Esophagus muscularis mucosa (tissue), 4 donors: ENCODE measurements around the gene NT5DC3. TPM values are rescaled to one million over a fixed set of nuclear protein-coding genes. Genes with fewer than 3 reads are reported as not detected.

Source experiments
- DNase-seq: peaks from one replicate; pipeline ENCODE4 v3.0.0-alpha.2; 2017; ENCODE audit errors: extremely low spot score
- H3K27ac ChIP-seq, 4 donors: fragments of 200-600 bp; sonication (generic); replicated peaks in 1 of 4; 1 replicate in 3 of 4; 2 replicates in 1 of 4; pipeline ENCODE4 v1.5.1; 2016 to 2019; ENCODE audit warnings: mild to moderate bottlenecking in 1 of 4
- H3K27me3 ChIP-seq, 4 donors: fragments of 200-600 bp; sonication (generic); one replicate each; pipeline versions ENCODE4 v1.5.1 to v1.6.0; 2016 to 2019
- H3K36me3 ChIP-seq, 4 donors: fragments of 200-600 bp; sonication (generic); one replicate each; pipeline ENCODE4 v1.5.1; 2016 to 2019
- H3K4me1 ChIP-seq, 4 donors: fragments of 200-600 bp; sonication (generic); one replicate each; pipeline ENCODE4 v1.5.1; 2016 to 2019
- H3K4me3 ChIP-seq, 4 donors: fragments of 200-600 bp; sonication (generic); 1 replicate in 2 of 4; 2 replicates in 2 of 4; pipeline ENCODE4 v1.5.1; 2016 to 2019; ENCODE audit warnings: mild to moderate bottlenecking in 4 of 4, moderate library complexity in 1 of 4
- H3K9me3 ChIP-seq, 4 donors: fragments of 200-600 bp; sonication (generic); 1 replicate in 3 of 4; 2 replicates in 1 of 4; pipeline ENCODE4 v1.5.1; 2016 to 2019
- CTCF ChIP-seq, 3 experiments: fragments of 200-600 bp in 2 of 3; fragments of 450-650 bp in 1 of 3; sonication (generic) in 2 of 3; IDR thresholded peaks; one replicate each; pipeline ENCODE4 v1.5.1; 2017 to 2019; ENCODE audit warnings: antibody characterized with exemption in 3 of 3, mild to moderate bottlenecking in 2 of 3, moderate library complexity in 1 of 3
- EP300 ChIP-seq: sonication (generic); formaldehyde crosslinking; IDR thresholded peaks from one replicate; pipeline ENCODE4 v1.6.1; 2017; ENCODE audit warnings: antibody characterized with exemption
- POLR2A ChIP-seq: fragments of 450-650 bp; IDR thresholded peaks from one replicate; pipeline ENCODE4 v1.6.1; 2017; ENCODE audit warnings: antibody characterized with exemption, moderate library complexity, mild to moderate bottlenecking, low read depth
- POLR2AphosphoS5 ChIP-seq, 2 donors: sonication (generic); formaldehyde crosslinking; IDR thresholded peaks; one replicate each; pipeline ENCODE4 v1.6.1; 2017; ENCODE audit warnings: antibody characterized with exemption in 2 of 2
- WGBS: methylation state at CpG from one replicate; pipeline ENCODE4 v1.1.5; 2018; 5-methylcytosine and 5-hydroxymethylcytosine counted together
- intact Hi-C: fragments of 100-400 bp; cut with DNase I; formaldehyde crosslinking; loops from one replicate; pipeline ENCODE4 v1.15.1; 2023
- total RNA-seq, 4 donors: library from RNA; depleted of rRNA; stranded (reverse); fragments of >200 nt; gene quantifications; one replicate each; pipeline versions ENCODE4 v1.1.0 to v1.2.1, GENCODE V29; 2016

NT5DC3 gene
- total RNA-seq, 4 donors from 2014 or later = 169 to 275 (median 195) TPM

GRCh38 chr12:103765322-103765721 lies 75.7 kb downstream of the NT5DC3 start:
- Histone ChIP-seq H3K27me3 (no peaks in the 10 kb centered on the region), H3K4me1 (no peaks in the 10 kb centered on the region), H3K4me3 (no peak overlapping the region), H3K36me3 (peaks cover 0 to 100% (median 81%) of the 10 kb centered on the region in 4 donors), H3K27ac (no peak overlapping the region), H3K9me3 (no peaks in the 10 kb centered on the region)
- TF ChIP-seq POLR2A (no peak), POLR2AphosphoS5 (IDR thresholded peaks at IDR 0.05) (no peak), CTCF (IDR thresholded peaks at IDR 0.05) (no peak), EP300 (no peak)
- 95% methylated on average over 5 of the region's 5 CpGs for WGBS
- intact Hi-C loops = no loop called here
- no peak for DNase-seq

GRCh38 chr12:103762473-103762872 lies 78.6 kb downstream of the NT5DC3 start:
- H3K27ac ChIP-seq = no peak overlapping the region
- H3K36me3 ChIP-seq = peaks cover 0 to 98% (median 75%) of the 10 kb centered on the region in 4 donors
- no peaks in the 10 kb centered on the region for H3K9me3 ChIP-seq
- H3K27me3 ChIP-seq = no peaks in the 10 kb centered on the region
- no peak overlapping the region for H3K4me3 ChIP-seq
- intact Hi-C loops = no loop called here
- WGBS = 77% methylated on average over 5 of the region's 5 CpGs
- DNase-seq = peak; percentile 90
- TF ChIP-seq POLR2A (no peak), EP300 (no peak), CTCF (IDR thresholded peaks at IDR 0.05) (no peak), POLR2AphosphoS5 (IDR thresholded peaks at IDR 0.05) (peak in 1 of 2 donors; percentile 18)
- no peaks in the 10 kb centered on the region for H3K4me1 ChIP-seq

- no peak for DNase-seq
- H3K27me3 ChIP-seq = no peaks in the 10 kb centered on the region
- H3K4me3 ChIP-seq = no peak overlapping the region
- H3K9me3 ChIP-seq = no peaks in the 10 kb centered on the region
- peaks cover 0 to 81% (median 49%) of the 10 kb centered on the region in 4 donors for H3K36me3 ChIP-seq
- TF ChIP-seq POLR2AphosphoS5 (IDR thresholded peaks at IDR 0.05) (no peak), EP300 (no peak), CTCF (IDR thresholded peaks at IDR 0.05) (no peak), POLR2A (no peak)
- intact Hi-C loops = loop anchor here (5.0 kb wide), 1 partner anchor 131 kb away; no protein-coding TSS in a partner anchor
- H3K27ac ChIP-seq = no peak overlapping the region
- 79% methylated on average over 6 of the region's 10 CpGs for WGBS
- H3K4me1 ChIP-seq = no peaks in the 10 kb centered on the region
These were observed 82.5 kb downstream of the NT5DC3 start for GRCh38 chr12:103758310-103759089.

- TF ChIP-seq POLR2AphosphoS5 (IDR thresholded peaks at IDR 0.05) = peak in 1 of 2 donors; percentile 8
- TF ChIP-seq POLR2A = no peak
- no peaks in the 10 kb centered on the region for H3K9me3 ChIP-seq
- no peak for DNase-seq
- H3K27ac ChIP-seq = no peak overlapping the region
- peaks cover 0 to 74% (median 37%) of the 10 kb centered on the region in 4 donors for H3K36me3 ChIP-seq
- intact Hi-C loops = loop anchor here (5.0 kb wide), 1 partner anchor 130 kb away; no protein-coding TSS in a partner anchor
- H3K4me1 ChIP-seq = no peaks in the 10 kb centered on the region
- no peak overlapping the region for H3K4me3 ChIP-seq
- 95% methylated on average over 1 of the region's 1 CpG for WGBS
- H3K27me3 ChIP-seq = no peaks in the 10 kb centered on the region
These were observed 83.8 kb downstream of the NT5DC3 start for GRCh38 chr12:103757248-103757647.

- no peaks in the 10 kb centered on the region for H3K9me3 ChIP-seq
- H3K4me1 ChIP-seq = no peaks in the 10 kb centered on the region
- H3K36me3 ChIP-seq = peaks cover 0 to 66% (median 29%) of the 10 kb centered on the region in 4 donors
- H3K4me3 ChIP-seq = no peak overlapping the region
- 94% methylated on average over 5 of the region's 5 CpGs for WGBS
- TF ChIP-seq POLR2AphosphoS5 (IDR thresholded peaks at IDR 0.05) (no peak), POLR2A (no peak), EP300 (no peak), CTCF (IDR thresholded peaks at IDR 0.05) (no peak)
- H3K27ac ChIP-seq = no peak overlapping the region
- H3K27me3 ChIP-seq = no peaks in the 10 kb centered on the region
- intact Hi-C loops = loop anchor here (5.0 kb wide), 1 partner anchor 129 kb away; no protein-coding TSS in a partner anchor
- DNase-seq = no peak
These were observed 84.6 kb downstream of the NT5DC3 start for GRCh38 chr12:103756443-103756842.
